Activated naive CD4-positive, alpha-beta T cell (primary cell): ENCODE measurements around the gene ENC1.
A peak's percentile ranks its signal among the peaks of the same experiment; 100 is the strongest.

Experiments used
- DNase-seq, 4 experiments: peaks; one replicate each; lab custom pipeline; 2025; lab: John Stamatoyannopoulos, UW

Gene ENC1

DNA sequence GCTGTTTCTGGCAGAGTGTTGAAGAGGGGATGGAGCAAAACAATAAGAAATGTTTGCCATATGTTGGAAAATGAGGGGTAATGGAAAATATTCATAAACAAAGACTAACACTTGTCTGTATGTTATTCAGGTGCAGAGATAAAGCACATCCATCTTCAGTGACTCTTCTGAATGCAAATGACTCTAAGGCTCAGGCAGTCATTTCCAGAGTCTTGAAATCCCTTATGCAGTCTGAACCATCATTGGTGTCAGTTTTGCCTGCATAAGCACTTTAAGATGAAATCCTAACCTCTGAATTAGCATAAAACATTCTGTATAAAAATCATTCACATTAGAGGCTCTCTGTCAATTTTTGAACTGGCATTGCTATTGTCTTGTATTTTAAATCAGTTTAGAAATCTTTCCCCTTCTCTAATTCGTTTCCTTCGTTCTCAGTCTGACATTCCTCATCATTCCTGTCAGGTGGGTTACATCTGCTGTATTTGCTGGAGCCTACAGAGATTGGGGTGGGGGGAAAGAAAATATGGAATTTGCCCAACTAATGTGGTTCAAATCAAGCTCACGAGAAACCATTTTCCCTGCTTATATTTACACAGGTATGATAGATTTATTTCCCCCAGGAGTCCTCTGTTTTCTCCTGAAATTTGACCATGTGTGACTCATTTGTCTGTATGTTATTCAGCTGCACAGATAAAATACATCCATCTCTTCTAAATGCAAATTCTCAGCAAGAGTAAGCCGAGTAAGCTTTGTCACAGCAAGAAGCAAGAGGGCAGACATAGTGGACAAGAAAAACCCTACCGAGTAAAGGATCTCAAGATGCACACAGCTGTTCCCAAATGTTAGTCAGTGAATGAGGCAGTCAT lies 31.6 kb downstream of the ENC1 start:
- no peak for DNase-seq

DNA sequence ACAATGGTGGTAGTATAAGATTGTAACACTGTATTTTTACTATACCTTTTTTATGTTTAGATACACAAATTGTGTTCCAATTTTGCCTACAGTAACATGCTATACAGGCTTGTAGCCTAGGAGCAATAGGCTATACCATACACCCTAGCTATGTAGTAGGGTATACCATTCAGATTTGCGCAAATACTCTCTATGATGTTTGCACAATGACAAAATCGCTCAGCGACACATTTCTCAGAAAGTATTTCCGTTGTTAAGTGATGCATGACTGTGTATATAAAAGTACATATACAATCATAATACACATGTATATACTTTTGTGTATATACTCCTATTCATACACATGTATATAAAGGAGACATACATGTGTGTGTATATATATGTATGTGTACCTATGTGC lies 34.8 kb downstream of the ENC1 start:
- DNase-seq = no peak

DNA sequence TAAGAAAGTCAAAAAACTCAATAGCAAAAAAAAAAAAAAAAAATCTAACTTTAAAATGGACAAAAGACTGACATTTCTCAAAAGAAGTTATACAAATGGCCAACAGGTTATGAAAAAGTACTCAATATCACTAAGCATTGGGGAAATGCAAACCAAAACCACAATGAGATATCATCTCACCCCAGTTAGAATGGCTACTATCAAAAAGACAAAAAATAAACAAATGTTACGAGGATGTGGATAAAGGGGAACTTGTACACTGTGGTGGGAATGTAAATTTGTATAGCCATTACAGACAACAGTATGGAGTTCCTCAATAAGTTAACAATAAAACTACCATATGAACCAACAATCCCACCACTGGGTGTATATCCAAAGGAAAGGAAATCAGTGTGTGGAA lies 37.2 kb downstream of the ENC1 start:
- no peak for DNase-seq

DNA sequence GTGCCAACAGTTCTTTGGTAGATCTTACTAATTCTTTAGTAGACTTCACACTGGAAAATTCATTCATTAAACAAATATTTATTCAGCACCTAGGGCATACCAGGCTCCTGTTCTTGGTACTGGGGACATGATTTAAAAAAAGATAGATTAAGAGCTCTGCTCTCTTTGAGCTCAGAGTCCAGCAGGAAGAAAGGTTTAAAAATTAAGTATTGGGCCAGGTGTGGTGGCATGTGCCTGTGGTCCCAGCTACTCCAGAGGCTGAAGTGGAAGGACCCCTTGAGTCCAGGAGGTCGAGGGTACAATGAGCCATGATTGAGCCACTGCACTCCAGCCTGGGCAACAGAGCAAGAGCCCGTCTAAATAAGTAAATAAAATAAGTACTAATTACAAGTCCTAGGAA lies 41.4 kb downstream of the ENC1 start:
- no peak for DNase-seq

DNA sequence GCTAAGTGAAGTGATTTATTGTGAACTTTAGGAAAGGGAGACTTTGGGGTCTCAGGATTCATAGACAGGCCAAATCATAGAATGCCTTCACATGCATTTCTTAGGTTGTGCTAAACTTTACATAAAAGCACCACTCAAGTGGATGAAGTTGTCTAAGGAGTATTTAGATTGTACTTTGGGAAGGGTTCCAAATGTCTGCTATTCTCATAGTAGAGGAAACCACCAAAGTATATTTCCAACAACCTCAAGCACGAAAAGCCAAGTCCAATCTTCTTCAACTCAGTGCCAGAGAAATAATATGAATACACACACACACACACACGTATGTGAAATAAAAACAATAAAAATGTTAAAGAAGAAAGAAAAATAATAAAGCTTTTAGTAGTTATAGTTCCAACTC lies 41.8 kb downstream of the ENC1 start:
- DNase-seq = no peak

DNA sequence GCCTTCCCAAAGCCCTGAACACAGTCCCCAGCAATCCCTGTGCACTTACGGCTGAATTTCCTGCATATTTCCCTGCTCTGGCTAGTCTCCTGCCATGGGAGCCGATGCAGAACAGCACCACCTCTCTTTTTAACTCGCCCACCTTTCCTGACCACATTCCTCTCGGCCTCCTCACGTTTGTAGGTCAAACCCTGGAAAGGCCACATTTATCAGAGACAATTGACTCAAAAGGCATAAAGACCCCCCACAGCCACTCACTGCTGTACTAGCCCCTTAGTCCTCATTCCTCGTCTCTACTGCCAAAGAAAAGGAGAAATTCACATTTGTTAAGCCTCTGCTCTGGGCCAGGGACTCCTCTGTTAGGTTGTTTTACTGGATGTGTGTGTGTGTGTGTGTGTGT lies 43.6 kb downstream of the ENC1 start:
- DNase-seq = no peak

DNA sequence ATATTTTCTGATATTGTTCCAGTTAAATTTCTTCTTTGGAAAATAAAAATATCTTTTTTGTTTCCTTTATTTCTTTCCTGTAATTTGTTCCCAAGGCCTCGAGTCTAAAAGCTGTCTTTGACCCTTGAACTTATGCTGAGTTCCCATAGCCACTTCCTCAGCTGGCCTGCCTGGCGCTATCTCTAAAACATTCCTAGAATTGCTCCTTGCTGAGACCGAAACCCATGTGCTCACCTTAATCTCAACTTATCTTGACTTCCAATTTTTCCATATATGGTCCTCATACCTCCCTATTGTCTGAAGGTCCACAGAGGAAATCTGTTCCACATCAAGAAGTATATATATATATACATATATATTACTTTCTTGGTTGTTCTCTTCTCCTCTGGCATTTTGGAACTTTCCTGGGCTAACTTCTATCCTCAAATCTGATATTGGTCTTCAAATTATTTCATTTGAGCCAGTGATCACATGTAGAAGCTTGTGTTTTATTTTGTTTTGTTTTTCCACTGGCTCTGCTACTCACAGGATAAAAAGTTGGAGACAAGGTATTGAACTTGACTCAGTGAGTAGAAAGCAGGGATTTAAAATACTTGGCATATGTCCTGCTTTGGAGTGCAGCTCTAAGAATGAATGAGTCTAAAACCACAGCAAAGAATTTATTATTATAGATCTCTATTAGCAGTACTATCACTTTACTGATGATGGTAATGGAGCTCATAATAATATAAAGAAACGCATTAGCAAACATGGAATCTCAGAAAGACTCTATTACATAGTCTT lies 45.2 kb downstream of the ENC1 start:
- no peak for DNase-seq

DNA sequence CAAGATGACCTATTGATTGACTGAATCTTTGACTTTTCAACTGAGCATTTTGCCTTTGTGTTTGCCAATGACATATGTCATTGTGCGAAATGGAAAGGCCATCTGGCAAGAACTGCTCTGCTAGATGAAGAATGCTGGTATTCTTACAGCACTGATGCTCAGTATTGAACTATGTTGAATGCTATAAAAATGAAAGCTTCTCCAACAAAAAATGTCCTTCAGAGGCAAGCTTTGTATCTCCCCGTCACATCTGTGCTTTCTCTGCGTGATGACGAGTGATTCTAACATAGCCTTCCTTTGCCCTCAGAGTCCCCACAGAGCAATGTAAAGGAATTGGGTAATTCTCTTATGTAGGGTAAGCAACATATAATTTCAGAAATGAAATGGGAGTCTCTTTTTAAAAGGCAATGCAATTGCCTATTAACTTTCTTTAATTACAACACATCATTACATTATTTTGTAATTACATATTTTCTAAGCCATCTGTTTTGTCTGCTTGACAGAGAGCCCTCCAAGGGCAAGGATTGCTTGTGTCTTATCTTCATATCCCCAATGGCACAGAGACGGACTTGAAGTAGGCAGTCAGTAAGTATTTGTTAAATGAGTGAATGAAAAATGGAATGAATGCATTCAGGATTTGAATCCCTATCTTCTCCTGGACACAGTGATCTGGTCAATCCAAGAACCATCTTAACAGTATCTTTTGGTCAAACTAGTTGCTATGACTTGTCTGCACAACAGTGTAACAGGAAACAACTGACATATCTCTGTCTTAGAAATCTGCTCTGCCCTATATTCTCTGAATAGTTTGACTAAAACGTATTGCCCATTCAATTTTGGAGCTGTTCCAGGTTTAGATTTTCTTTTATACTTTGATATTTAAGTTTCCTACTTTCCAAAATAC lies 46.1 kb downstream of the ENC1 start:
- DNase-seq = no peak

DNA sequence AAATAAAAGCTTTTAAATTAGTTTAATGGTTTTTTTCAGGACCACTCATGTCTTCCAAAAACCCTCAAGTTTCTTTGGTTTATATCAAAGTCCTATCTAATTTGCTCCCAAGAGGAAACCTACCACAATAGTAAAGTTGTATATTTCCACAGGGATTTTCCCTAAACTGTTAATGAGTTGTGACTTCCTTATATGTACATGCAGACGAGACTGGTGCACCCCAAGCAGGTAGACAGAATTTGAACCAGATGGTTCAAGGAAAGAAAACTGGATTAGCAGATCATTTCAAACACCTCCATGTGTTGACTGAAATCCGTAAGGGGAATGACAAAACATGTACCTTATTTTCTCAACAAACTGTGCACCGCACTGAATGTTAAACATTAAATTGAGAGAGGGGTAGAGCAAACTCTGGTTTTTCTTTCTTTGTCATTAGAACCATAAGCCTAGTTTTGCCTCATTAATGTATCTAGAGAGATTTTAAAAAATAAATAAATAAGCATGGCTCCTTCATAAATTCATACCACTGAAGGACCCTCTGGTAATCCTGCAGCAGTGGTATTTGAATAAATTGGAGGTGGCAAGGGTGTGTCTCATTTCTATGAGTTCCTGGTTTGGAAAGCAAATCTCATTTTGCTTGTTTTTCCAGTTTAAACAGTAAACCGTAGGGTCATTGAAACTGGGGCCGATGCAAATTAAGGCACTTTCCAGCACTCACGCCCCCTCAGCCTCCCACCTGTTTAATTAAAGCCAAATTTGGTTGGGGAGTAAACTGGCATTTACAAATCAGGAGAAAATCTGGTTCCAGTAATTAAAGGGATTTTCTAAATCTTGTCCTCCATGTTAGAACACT lies 51.1 kb downstream of the ENC1 start:
- no peak for DNase-seq

DNA sequence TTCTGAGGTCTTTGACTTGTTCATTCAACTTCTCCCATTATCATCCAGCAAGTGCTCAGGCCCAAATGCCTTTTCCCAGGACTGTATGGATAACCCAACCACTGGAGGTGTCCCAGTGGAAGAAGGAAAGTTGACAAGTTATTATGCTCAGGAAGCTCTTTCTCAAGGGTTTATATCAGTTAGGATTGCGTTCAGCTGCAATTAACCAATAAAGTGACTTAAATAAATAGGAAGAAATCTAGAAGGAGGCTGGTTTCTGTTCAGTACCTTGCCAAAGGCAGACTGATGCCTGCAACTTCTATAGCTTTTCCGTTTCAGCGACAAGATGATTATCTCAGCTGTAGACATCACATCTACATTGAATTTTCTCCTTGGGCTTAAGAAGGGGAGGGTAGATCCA lies 52.1 kb downstream of the ENC1 start:
- no peak for DNase-seq

DNA sequence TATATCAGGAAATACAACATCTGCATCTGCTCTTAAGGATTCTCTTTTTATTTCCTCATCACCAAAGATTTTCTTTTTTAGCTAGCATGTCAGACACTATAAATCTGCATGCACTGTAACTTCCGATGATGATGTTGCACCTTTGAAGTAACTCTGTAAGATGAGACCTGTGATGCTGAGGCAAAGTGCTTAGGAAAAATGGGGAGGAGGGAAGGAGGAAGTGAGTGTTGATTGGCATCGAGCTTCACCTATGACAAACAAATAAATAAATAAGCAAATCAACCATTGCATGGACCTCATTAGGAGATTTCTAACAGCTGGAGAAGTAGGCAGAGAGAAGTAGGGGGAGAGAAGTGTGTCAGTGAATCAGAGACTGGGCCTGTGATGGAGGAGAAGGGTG lies 52.6 kb downstream of the ENC1 start:
- no peak for DNase-seq

DNA sequence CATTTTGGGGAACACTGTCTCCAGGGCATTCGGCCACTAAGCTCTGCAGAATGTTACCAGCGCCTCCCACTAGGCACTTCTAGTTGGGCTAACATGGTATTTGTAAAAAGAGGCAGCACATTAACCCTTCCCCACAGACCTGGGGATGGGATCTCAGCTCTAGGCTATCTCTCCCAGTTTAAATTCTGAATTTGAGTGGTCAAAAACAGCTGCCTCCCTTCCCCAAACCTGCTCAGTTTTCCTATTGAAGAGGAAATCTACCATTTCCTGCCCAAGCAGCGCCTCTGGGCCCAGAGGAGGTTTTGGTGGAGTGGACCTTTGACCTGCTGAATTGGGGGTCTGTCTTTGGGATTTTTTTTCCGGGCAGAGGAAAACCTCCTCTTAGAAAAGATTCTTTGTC lies 53.2 kb downstream of the ENC1 start:
- no peak for DNase-seq

DNA sequence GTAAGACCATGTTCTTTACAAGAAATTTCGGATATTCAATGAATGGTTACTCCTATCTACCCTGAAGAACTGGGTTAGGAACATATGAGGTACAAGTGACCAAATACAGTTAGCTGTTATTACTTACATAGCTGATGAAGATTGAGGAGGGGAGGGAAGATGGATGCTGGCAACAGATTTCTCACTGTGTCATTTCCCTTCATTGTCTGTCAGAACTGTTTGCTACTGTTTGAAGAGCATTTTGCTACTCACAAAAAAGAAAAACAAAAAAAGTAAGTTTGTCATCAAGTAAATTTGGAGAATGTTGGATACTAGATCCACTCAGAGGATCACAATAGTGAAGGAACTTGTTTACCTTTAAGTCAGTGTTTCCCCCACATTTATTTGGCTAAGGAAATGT lies 53.7 kb downstream of the ENC1 start:
- DNase-seq = no peak

DNA sequence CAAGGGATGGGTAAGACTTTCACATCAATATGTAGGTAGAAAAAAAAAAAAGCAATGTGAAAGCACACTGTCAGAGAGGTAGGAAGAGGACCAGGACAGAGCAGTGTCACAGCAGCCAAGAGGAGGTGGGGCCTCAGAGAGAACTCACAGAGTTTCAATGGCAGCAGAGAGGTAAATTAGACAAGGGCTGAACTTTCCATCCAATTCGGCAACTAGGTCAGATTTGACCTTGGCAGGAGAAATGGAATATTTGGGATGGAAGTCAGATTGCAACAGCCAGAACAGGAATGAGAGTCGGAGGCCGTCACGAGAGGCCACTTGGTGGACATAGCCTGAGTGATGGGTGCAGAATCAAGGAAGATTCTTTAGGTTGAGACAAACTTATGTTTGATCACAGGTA lies 57.7 kb downstream of the ENC1 start:
- DNase-seq = no peak

DNA sequence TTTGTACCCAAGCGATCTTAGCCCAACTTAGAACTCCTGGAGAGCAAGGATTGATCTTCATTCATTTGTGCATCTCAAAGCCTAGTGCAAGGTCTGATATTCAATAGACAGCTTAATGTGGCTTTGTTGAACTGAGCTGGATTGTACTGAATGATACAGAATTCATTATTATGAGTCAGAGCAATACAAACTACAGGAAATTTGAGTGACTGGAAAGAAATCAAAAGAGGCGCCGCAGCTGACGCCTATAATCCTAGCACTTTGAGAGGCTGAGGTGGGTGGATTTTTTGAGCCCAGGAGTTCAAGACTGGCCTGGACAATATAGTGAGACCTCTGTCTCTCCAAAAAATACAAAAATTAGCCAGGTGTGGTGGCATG lies 58.6 kb downstream of the ENC1 start:
- DNase-seq = no peak

DNA sequence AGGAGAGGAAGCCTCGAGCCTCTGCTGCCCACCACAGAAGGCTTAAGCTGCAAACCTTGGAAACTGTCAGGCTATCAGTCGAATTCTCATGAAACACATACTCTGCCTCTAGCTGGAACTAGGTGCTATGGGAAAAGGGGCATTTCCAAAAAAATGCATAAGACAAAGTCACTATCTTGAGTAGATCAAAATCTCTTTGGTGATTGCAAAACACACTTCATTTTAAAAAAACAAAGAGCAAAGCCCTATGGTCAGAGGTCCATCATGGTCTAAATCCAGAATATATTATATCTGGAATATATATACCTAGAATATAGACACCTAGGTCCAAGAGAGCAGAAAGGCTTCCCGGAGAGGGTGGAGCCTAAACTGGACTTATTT lies 59.8 kb downstream of the ENC1 start:
- no peak for DNase-seq

DNA sequence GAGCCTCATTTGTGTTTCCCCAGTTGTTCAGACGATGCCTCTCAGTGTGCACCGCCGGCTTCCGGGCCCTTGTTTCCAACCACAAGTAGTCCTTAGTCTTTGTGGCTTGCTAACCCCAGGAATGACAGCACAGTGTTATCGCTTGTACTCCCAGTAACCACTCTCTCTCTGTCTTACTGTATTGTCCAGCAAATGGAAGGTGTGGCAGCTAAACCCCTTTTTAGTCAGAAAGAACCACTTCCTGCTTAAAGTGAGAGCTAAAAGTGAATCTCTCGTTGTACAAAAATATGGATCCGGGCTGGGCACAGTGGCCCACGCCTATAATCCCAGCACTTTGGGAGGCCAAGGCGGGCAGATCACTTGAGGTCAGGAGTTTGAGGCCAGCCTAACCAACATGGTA lies 61.3 kb downstream of the ENC1 start:
- peak in 1 of 4 experiments; percentile 8 for DNase-seq

DNA sequence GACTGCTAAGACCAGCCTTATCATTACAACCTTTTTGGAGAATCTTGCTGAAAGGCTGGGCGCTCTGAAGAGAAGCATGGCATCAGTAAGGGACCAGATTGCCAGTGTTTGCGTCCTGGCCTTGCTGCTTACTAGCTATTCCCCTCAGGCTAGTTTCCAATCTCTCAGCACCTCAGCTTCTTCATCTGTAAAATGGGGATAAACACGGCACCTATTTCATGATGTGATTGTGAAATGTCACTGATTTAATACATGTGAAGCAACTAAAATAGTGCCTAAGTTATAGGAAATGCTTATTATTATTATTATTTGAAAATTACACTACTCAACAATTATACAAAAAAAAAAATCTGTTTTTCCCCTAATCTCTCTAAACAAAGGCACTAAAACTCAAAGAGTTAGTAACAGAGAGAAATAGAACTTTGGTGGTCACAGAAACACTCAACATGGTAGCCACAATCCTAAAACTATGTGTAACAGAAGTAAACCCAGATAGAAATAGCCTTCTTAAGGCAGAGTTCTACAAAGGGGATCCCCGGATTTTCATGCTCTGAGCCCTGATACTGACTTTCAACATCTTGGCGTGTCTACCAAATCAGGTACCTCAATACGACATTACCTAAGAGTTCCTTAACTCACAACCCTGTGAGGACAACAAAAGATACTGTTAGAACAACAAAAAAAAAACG lies 62.0 kb downstream of the ENC1 start:
- DNase-seq = no peak
